Gastroesophageal sphincter (tissue), 4 donors: Measurements from ENCODE around the gene SCN4A. TPM values are rescaled to one million over a fixed set of nuclear protein-coding genes. Genes with fewer than 3 reads are reported as not detected.

Experiments used
- ATAC-seq: fragments of 150-250 bp; one replicate; pipeline ENCODE4 v1.9.1; 2016; ENCODE audit warnings: mild to moderate bottlenecking, moderate library complexity
- H3K27ac ChIP-seq, 4 donors: fragments of 200-600 bp; sonication (generic) in 3 of 4; 1 replicate in 3 of 4; 2 replicates in 1 of 4; pipeline ENCODE4 v1.5.1; 2016 to 2019
- H3K27me3 ChIP-seq: fragments of 200-600 bp; sonication (generic); one replicate; pipeline ENCODE4 v1.5.1; 2019
- H3K36me3 ChIP-seq, 2 donors: fragments of 200-600 bp; sonication (generic); one replicate each; pipeline ENCODE4 v1.5.1; 2019; ENCODE audit warnings: control low read depth in 1 of 2
- H3K4me1 ChIP-seq, 3 donors: fragments of 200-600 bp; sonication (generic); 1 replicate in 2 of 3; 2 replicates in 1 of 3; pipeline ENCODE4 v1.5.1; 2016 to 2019; ENCODE audit warnings: control low read depth in 2 of 3
- H3K4me3 ChIP-seq, 2 donors: fragments of 200-600 bp; sonication (generic); one replicate each; pipeline ENCODE4 v1.5.1; 2019; ENCODE audit warnings: mild to moderate bottlenecking in 1 of 2, moderate library complexity in 1 of 2
- H3K9me3 ChIP-seq, 3 donors: fragments of 200-600 bp; sonication (generic); one replicate each; pipeline ENCODE4 v1.5.1; 2017 to 2019; ENCODE audit warnings: control low read depth in 2 of 3
- CTCF ChIP-seq, 4 experiments: fragments of 200-600 bp in 2 of 4; fragments of 450-650 bp in 2 of 4; sonication (generic) in 1 of 4; IDR thresholded peaks; one replicate each; pipeline ENCODE4 v1.5.1; 2017 to 2019; ENCODE audit warnings: antibody characterized with exemption in 4 of 4, mild to moderate bottlenecking in 2 of 4, moderate library complexity in 2 of 4
- EP300 ChIP-seq: sonication (generic); formaldehyde crosslinking; IDR thresholded peaks from one replicate; pipeline ENCODE4 v1.6.1; 2017; ENCODE audit warnings: antibody characterized with exemption, mild to moderate bottlenecking
- POLR2A ChIP-seq, 2 donors: fragments of 450-650 bp; IDR thresholded peaks; one replicate each; pipeline ENCODE4 v1.6.1; 2017; ENCODE audit warnings: antibody characterized with exemption in 2 of 2, mild to moderate bottlenecking in 2 of 2, moderate library complexity in 1 of 2
- POLR2AphosphoS5 ChIP-seq: sonication (generic); formaldehyde crosslinking; IDR thresholded peaks from one replicate; pipeline ENCODE4 v1.6.1; 2017; ENCODE audit warnings: antibody characterized with exemption
- WGBS, 2 donors: methylation state at CpG; one replicate each; pipeline ENCODE4 v1.1.5; 2018; ENCODE audit warnings: low coverage in 1 of 2; 5-methylcytosine and 5-hydroxymethylcytosine counted together
- total RNA-seq, 4 donors: library from RNA; depleted of rRNA; stranded (reverse); fragments of >200 nt; gene quantifications; one replicate each; pipeline ENCODE4 v1.1.0, GENCODE V29; 2016

Gene SCN4A
- total RNA-seq, 4 donors from 2014 or later = 0.15 to 0.47 (median 0.35) TPM

DNA sequence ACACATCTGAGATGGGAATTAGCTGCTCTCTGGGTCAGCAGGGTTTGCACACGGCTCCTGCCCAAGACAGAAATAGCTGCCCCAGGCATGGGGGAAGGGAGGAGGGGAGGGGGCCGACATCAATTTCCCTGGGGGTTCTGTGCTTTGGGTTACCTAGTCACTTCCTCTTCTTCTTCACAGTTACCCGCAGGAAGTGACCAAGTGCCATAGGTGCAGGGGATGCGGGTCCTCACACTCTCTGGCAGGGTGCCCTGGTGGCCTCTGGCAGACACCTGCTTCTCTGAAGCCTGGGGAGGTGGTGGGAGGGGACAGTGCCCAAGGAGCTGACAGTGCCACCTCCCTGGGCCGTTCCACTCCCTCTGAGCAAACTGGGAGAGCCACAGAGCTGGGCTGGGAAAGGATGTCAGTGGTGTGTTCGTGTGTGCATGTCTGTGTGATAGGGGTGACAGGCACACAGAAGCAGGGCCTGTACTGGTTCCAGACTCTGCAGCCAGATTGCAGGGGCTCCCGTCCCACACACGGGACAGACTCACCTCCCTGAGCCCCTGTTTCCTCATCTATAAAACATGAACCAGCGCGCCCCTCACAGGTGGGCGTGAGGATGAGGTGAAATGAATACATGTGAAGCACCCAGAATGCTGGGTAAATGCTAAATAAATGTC, 18.2 kb downstream of the SCN4A start:
- no peaks in the 10 kb centered on the region for H3K4me1 ChIP-seq
- H3K27me3 ChIP-seq = peaks cover 28% of the 10 kb centered on the region
- no peaks in the 10 kb centered on the region for H3K36me3 ChIP-seq
- TF ChIP-seq POLR2A (IDR thresholded peaks at IDR 0.05) (no peak), POLR2AphosphoS5 (no peak)
- no peak for ATAC-seq
- H3K9me3 ChIP-seq = no peaks in the 10 kb centered on the region
- no peak overlapping the region for H3K4me3 ChIP-seq
- no peak overlapping the region for H3K27ac ChIP-seq
- 68% methylated on average over 11 of the region's 11 CpGs; no CpG with 5 or more reads in 1 of the 2 donors for WGBS, 2 donors

GRCh38 chr17:63950940-63951907, 21.5 kb downstream of the SCN4A start:
- Histone ChIP-seq H3K4me3 (no peak overlapping the region), H3K27me3 (peaks cover 51% of the 10 kb centered on the region), H3K9me3 (no peaks in the 10 kb centered on the region), H3K36me3 (no peaks in the 10 kb centered on the region), H3K27ac (no peak overlapping the region), H3K4me1 (no peaks in the 10 kb centered on the region)
- WGBS, 2 donors = 83 to 89% methylated on average over 6 to 7 of the region's 29 CpGs
- no peak for ATAC-seq
- TF ChIP-seq EP300 = no peak
- no peak for TF ChIP-seq CTCF (IDR thresholded peaks at IDR 0.05)

GRCh38 chr17:63949576-63950250, 23.0 kb downstream of the SCN4A start:
- Histone ChIP-seq H3K27ac (no peak overlapping the region), H3K4me3 (no peak overlapping the region), H3K36me3 (no peaks in the 10 kb centered on the region), H3K9me3 (no peaks in the 10 kb centered on the region), H3K27me3 (peaks cover 51% of the 10 kb centered on the region), H3K4me1 (no peaks in the 10 kb centered on the region)
- WGBS, 2 donors = no CpG with 5 or more reads among the region's 18 CpGs
- TF ChIP-seq EP300 = no peak
- TF ChIP-seq CTCF (IDR thresholded peaks at IDR 0.05) = no peak
- TF ChIP-seq POLR2AphosphoS5 = no peak
- no peak for TF ChIP-seq POLR2A (IDR thresholded peaks at IDR 0.05)
- ATAC-seq = no peak

DNA sequence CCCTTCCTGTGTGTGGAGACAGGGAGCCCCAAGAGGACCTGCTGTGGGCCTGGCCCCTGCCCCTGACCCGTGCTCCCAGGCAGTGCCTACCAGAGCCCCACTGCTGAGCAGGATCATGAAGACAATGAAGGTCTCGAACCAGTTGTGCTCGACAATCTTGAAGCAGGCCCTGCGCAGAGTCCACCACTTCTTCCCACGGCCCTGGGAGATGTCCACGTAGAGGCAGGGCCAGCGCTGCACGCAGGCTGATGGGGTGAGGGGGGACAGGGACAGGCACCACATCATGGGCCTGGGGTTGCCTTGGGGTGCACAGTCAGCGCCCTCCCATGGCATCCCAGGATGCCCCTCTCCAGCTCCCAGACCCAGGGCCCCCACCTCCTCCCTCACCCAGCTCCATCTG, 24.2 kb downstream of the SCN4A start:
- TF ChIP-seq POLR2A (IDR thresholded peaks at IDR 0.05) (no peak), POLR2AphosphoS5 (no peak), CTCF (IDR thresholded peaks at IDR 0.05) (no peak)
- no peaks in the 10 kb centered on the region for H3K36me3 ChIP-seq
- no peaks in the 10 kb centered on the region for H3K9me3 ChIP-seq
- ATAC-seq = no peak
- H3K4me1 ChIP-seq = no peaks in the 10 kb centered on the region
- 80% methylated on average over 1 of the region's 9 CpGs; no CpG with 5 or more reads in 1 of the 2 donors for WGBS, 2 donors
- no peak overlapping the region for H3K27ac ChIP-seq
- peaks cover 51% of the 10 kb centered on the region for H3K27me3 ChIP-seq
- no peak overlapping the region for H3K4me3 ChIP-seq

GRCh38 chr17:63947711-63948330, 24.9 kb downstream of the SCN4A start:
- ATAC-seq = no peak
- 94 to 98% methylated on average over 4 to 7 of the region's 18 CpGs for WGBS, 2 donors
- no peak for TF ChIP-seq POLR2A (IDR thresholded peaks at IDR 0.05)
- no peak for TF ChIP-seq CTCF (IDR thresholded peaks at IDR 0.05)
- TF ChIP-seq POLR2AphosphoS5 = no peak
- TF ChIP-seq EP300 = no peak
- Histone ChIP-seq H3K4me1 (no peaks in the 10 kb centered on the region), H3K36me3 (no peaks in the 10 kb centered on the region), H3K27me3 (peaks cover 51% of the 10 kb centered on the region), H3K4me3 (no peak overlapping the region), H3K27ac (no peak overlapping the region), H3K9me3 (no peaks in the 10 kb centered on the region)
